SU-DHL-6 (cell line): ENCODE measurements around the gene GSK3B.

Experiments
- CTCF ChIP-seq: fragments of 200-600 bp; sonication (generic); IDR thresholded peaks from one replicate; pipeline ENCODE4 v1.5.1; 2017; ENCODE audit warnings: antibody characterized with exemption, mild to moderate bottlenecking, low read length, moderate library complexity; ENCODE audit not compliant: insufficient read depth, poor library complexity, severe bottlenecking
- EZH2phosphoT487 ChIP-seq: fragments of 200-600 bp; sonication (generic), shearing (Covaris generic); conservative IDR thresholded peaks from 2 replicates; pipeline ENCODE4 v1.6.1; 2018; ENCODE audit warnings: mild to moderate bottlenecking, antibody characterized with exemption, low read length, moderate library complexity, mixed read lengths

GRCh38 chr3:120033596-120033995 lies 60.7 kb downstream of the GSK3B start:
- no peak for TF ChIP-seq CTCF
- TF ChIP-seq EZH2phosphoT487: no peak
